Amniotic epithelial cell (primary cell): ENCODE data around the gene THAP11.

Experiments used
- DNase-seq: peaks from one replicate; pipeline ENCODE4 v3.0.0-alpha.2; 2010; ENCODE audit warnings: low read depth

The THAP11 gene

GRCh38 chr16:67841816-67842508, at the start of gene THAP11:
Gene THAP11, plus strand, starts transcription at chr16:67842320. Its CDS starts 235 bp downstream, at chr16:67842555.
- peak; percentile 89 for DNase-seq

- DNase-seq = no peak
Measured at GRCh38 chr16:67796099-67796718, 45.9 kb upstream of the THAP11 start.

GRCh38 chr16:67800338-67800926, 41.7 kb upstream of the THAP11 start:
- DNase-seq = no peak

DNA sequence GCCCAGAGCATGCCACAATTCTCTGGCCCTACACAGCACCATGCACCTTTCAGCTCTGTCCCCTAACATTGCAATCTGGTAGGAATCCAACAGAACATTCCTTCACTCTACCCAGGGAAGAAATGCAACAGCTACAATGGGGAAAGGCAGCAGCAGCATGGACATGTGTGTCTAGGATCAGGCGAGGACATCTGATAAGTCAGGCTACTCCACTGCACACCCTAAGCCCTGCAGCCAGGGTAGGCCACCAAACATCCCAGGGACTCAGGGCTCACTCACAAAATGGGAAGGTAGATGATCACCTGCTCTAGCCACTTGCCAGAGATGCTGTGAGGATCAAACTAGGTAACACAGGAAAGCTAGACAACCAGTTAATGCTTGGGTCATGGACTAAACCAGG, 40.9 kb upstream of the THAP11 start:
- no peak for DNase-seq

DNA sequence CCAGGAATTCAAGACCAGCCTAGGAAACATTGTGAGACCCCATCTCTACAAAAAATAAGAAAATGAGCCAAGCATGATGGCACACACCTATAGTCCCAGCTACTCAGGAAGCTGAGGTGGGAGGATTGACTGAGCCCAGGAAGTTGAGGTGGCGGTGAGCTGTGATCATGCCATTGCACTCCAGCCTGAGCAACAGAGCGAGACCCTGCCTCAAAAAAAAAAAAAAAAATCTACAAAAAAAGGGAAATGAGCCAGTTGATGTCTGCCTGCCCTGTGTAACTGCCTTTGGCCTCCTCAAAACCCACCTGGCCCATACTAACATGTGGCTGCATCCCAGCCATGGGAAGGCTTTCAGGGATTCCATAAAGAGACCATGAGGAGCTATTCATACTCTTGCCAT, 40.2 kb upstream of the THAP11 start:
- no peak for DNase-seq

- DNase-seq = no peak
Measured at GRCh38 chr16:67803894-67804293, 38.2 kb upstream of the THAP11 start.

DNA sequence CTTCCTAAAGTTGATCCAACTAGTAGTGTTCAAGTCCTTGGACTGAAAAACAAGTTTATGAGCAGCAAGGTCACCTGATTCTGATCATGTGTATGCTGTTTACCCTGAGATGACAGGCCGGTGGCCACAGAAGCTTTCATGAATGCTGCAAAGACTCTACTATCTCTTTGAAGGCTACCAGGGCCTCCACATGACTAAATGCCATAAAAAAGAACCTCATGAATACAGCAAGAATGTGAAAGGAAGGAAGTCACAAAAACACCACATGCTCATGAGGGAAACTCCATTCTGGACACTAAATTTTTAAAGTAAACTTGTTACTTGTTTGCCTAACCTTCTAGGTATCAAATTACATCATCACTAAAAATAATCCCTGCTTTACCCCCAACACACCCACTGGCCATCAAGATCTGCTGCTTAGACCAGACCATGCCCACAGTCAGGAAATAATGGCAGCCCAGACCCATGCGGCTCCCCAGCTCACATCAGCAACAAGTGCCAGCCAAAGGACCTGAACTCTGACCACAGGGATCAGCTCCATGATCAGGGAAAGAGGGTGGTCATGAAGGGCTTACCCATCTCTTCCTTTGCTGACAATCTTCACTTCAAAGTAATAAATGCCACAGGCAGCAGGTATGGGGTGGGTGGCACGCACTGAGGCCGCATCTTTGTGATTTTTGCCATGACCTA, 37.1 kb upstream of the THAP11 start:
- DNase-seq = no peak

GRCh38 chr16:67805718-67806427, 36.2 kb upstream of the THAP11 start:
- no peak for DNase-seq

DNA sequence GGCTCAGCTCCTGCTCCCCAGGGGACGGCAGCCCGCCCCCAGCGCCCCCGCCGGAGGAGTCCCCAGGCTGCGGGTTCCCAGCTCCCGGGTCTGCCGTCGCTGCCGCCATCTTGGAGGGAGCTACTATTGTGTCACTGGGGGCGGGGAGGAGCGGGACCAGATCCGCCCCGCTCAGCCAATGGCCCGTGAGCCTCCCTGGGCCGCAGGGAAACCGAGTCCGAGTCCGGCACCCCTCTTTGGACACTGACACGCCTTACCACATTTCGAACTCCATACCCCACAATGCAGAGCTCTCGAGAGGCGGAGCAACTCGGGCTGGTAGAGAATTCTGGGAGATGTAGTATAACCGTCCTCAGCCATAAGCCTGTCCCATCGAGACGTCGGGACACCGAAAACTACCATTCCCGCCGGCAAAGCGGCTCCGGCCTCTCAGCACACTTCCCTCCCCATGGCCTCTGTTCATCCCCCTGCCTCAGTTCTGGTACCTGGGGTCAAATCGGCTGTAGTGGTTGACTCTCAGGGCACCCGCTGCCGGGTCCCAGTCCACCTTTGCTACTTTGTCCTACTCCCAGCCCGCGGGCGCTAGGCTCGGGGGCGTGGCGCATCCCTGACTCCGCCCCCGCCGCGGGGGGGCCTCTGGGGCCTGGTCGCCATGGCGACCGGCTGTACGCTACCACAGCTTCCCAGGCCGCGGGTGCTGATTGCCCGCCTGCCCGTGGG, 35.5 kb upstream of the THAP11 start, which contains the start of the genes RANBP10 and TSNAXIP1:
Gene RANBP10 (minus strand): TSS at position 133 of the 720 bp plus-strand sequence. CDS start 24 bp downstream, at position 109.
Gene TSNAXIP1 (plus strand): TSS at position 462 of the 720 bp plus-strand sequence. CDS start 261 bp downstream, outside the sequence.
- DNase-seq = peak; percentile 99

DNA sequence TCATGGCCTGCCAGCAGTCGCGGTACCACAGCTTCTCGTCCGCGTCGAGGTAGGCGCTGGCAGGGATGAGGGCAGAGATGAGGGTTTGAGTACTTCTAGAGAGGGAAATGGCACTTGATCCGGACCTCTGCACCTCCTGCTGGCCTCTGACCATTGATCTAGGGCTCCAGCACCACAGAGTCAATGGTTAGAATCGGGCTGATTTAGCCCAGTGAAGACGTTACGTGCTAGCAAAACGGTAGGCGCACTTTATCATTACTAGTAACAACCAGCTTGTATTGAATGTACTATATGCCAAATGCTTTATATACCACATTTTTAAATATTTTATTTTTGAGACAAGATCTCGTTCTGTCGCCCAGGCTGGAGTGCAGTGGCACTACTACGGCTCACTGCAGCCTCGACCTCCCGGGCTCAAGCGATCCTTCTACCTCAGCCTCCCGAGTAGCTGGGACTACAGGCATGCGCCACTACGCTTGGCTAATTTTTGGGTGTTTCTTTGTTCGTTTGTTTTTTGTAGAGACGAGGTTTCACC, 34.9 kb upstream of the THAP11 start:
- no peak for DNase-seq

GRCh38 chr16:67811899-67812298, 30.2 kb upstream of the THAP11 start:
- no peak for DNase-seq

DNA sequence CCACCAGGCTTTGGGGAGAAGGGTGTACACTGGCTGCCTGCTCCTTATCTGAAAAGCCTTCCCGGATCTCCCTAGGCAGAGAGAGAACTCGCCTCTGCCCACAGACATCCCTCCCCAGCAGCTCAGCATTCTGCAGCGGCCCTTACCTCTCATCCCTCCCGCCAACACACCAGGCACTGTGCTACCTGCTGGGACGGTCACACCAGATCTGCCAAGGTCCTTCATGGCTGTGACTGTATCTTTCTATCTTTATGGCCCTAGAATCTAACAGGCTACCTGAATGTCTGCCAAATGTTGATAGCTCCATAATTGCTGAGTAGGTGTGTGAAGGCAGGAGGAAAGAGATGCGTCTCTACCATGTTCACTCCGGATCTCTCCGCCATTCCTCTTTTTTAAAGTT, 27.6 kb upstream of the THAP11 start:
- no peak for DNase-seq

DNA sequence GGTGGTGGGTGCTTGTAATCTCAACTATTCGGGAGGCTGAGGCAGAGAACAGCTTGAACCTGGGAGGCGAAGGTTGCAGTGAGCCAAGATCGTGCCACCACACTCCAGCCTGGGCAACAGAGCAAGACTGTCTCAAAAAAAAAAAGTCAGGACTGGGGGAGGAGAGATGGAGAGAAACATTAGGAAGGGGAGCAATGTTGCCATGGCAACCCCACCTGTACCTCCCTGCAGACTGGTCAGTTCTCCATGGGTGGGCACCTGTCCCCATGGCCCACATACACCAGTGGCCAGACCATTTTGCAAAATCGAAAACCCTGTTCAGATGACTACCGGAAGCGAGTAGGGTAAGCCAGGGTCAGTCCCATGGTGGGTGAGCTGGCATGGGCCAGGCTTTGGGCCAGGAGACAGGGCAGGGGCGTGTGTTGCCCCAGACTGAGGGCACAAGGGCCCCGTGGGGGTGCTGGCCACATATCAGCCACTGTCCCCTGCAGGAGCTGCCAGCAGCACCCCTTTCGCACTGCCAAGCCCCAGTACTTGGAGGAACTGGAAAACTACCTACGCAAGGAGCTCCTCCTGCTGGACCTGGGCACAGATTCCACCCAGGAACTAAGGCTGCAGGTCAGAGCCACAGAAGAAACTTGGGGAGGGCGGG, 21.4 kb upstream of the THAP11 start:
- DNase-seq = no peak

DNA sequence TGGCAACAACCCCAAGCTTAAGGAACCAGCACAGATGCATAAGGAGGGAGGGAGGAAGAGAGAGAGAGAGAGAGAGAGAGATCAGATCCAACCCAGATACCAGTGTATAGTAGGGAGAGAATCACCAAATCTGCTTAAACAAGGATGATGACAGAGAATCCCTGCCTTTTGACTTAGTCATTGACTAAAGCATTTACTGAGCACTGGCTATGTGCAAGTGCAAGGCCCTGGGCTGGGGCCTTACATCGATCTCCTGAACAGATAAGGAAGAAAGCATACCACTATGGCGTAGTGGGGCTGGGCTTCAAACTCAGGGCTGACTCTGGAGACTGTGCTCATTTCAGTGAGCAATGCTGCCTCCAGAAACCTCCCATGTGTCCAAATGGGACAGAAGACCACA, 19.6 kb upstream of the THAP11 start:
- DNase-seq = peak; percentile 60

GRCh38 chr16:67825119-67825518, 17.0 kb upstream of the THAP11 start:
- DNase-seq = no peak

DNA sequence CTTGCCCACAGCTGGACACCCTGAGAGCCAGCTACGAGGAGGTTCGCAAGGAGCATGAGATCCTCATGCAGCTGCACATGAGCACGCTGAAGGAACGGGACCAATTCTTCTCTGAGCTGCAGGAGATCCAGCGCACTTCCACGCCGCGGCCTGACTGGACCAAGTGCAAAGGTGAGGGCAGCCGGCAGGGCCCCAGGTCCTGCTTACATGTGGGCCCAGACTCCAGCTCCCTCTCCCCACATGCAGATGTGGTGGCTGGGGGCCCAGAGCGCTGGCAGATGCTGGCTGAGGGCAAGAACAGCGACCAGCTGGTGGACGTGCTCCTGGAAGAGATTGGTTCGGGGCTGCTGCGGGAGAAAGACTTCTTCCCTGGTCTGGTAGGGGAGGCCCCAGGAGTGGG, 16.2 kb upstream of the THAP11 start:
- no peak for DNase-seq

- DNase-seq = no peak
Measured at GRCh38 chr16:67828651-67829050, 13.5 kb upstream of the THAP11 start.

GRCh38 chr16:67833030-67833414, 9.1 kb upstream of the THAP11 start:
- peak; percentile 52 for DNase-seq

- peak; percentile 73 for DNase-seq
Measured at GRCh38 chr16:67833415-67834241, 8.5 kb upstream of the THAP11 start.

- no peak for DNase-seq
Measured at GRCh38 chr16:67834242-67834614, 7.9 kb upstream of the THAP11 start.
